GM12878 (cell line): Measurements from ENCODE around the gene NISCH. TPM values are rescaled to one million over a fixed set of nuclear protein-coding genes. Genes with fewer than 3 reads are reported as not detected.

Experiments used
- ATAC-seq: fragments of 200-7000 bp; cut with Tn5 transposase; 3 replicates; pipeline ENCODE4 v1.9.1; 2020; ENCODE audit warnings: mild to moderate bottlenecking, moderate library complexity
- BruUV-seq: library from RNA; stranded (reverse); fragments of 400-500 nt; replicated peaks from 2 replicates; lab custom pipeline; 2021; lab: Mats Ljungman, UMichigan
- CTCF ChIA-PET: fragments of 300-600 bp; sonication (Branson Sonifier 250); formaldehyde crosslinking; extraction: SDS; loops from one replicate; lab custom pipeline; 2021; ENCODE audit warnings: inconsistent platforms; lab: Yijun Ruan, JAX
- POLR2A ChIA-PET: fragments of 350-600 bp; formaldehyde crosslinking; extraction: SDS; loops from one replicate; lab custom pipeline; 2021; ENCODE audit warnings: inconsistent platforms; lab: Charles Lee
- RAD21 ChIA-PET: fragments of 300-600 bp; sonication (Branson Sonifier 250); formaldehyde crosslinking; loops from one replicate; lab custom pipeline; 2023; ENCODE audit warnings: antibody characterized with exemption; ENCODE audit not compliant: unreplicated experiment; lab: Charles Lee
- SMC1A ChIA-PET: fragments of 300-600 bp; sonication (Branson Sonifier 250); formaldehyde crosslinking; loops from one replicate; lab custom pipeline; 2023; ENCODE audit not compliant: unreplicated experiment, uncharacterized antibody; lab: Charles Lee
- DNase-seq: peaks from one replicate; pipeline ENCODE4 v3.0.0-alpha.2; 2011; ENCODE audit warnings: low read depth, low spot score
- FAIRE-seq: peaks from 3 replicates; lab custom pipeline; 2011; peaks lifted over from hg19 to GRCh38; lab: Jason Lieb, UNC
- H2AFZ ChIP-seq: 2 replicates; pipeline ENCODE4 v1.6.0; 2011; ENCODE audit warnings: low read depth, low read length, control low read depth; ENCODE audit not compliant: control insufficient read depth
- H3K27ac ChIP-seq: 2 replicates; pipeline ENCODE4 v1.5.1; 2011; ENCODE audit warnings: control low read depth; ENCODE audit not compliant: control insufficient read depth, insufficient read depth
- H3K27me3 ChIP-seq, 2 experiments: replicated peaks in 1 of 2; 2 replicates each; pipeline versions ENCODE4 v1.6.0 to v1.6.1; 2011; ENCODE audit warnings: low read length in 1 of 2; ENCODE audit not compliant: control insufficient read depth in 2 of 2, insufficient read depth in 2 of 2
- H3K36me3 ChIP-seq, 2 experiments: 2 replicates each; pipeline ENCODE4 v1.5.1; 2011; ENCODE audit warnings: low read length in 1 of 2; ENCODE audit not compliant: control insufficient read depth in 2 of 2, insufficient read depth in 2 of 2
- H3K4me1 ChIP-seq: 2 replicates; pipeline ENCODE4 v1.6.1; 2011; ENCODE audit warnings: mild to moderate bottlenecking, low read length, moderate library complexity, mixed read lengths; ENCODE audit not compliant: control insufficient read depth, insufficient read depth
- H3K4me2 ChIP-seq: 2 replicates; pipeline ENCODE4 v1.6.0; 2011; ENCODE audit warnings: control low read depth; ENCODE audit not compliant: control insufficient read depth, insufficient read depth
- H3K4me3 ChIP-seq: fragments of 200-600 bp; sonication (generic); 2 replicates; pipeline ENCODE4 v1.5.1; 2016
- H3K79me2 ChIP-seq: 2 replicates; pipeline ENCODE4 v1.6.0; 2011; ENCODE audit warnings: low read length; ENCODE audit not compliant: control insufficient read depth, insufficient read depth
- H3K9ac ChIP-seq: 2 replicates; pipeline ENCODE4 v1.8.0; 2011; ENCODE audit warnings: low read length, control low read depth, mixed read lengths; ENCODE audit not compliant: control insufficient read depth, insufficient read depth
- H3K9me3 ChIP-seq: replicated peaks from 3 replicates; pipeline ENCODE4 v1.5.1; 2011; ENCODE audit warnings: mild to moderate bottlenecking, low read length; ENCODE audit not compliant: control insufficient read depth, insufficient read depth
- H4K20me1 ChIP-seq: 2 replicates; pipeline ENCODE4 v1.6.0; 2011; ENCODE audit not compliant: control insufficient read depth, insufficient read depth
- CEBPB ChIP-seq, 2 experiments: fragments of 150-350 bp in 1 of 2; IDR thresholded peaks; 2 replicates each; pipeline ENCODE4 v1.6.1; 2012 to 2014; ENCODE audit warnings: low read depth in 2 of 2, low read length in 2 of 2, borderline replicate concordance in 1 of 2, inconsistent platforms in 1 of 2
- CREB1 ChIP-seq: IDR thresholded peaks from 2 replicates; pipeline ENCODE4 v1.6.1; 2012; ENCODE audit warnings: low read depth, mild to moderate bottlenecking, inconsistent platforms
- GATAD2B ChIP-seq: fragments of 450-650 bp; conservative IDR thresholded peaks from 2 replicates; pipeline ENCODE4 v1.6.1; 2017; ENCODE audit warnings: low read depth, mild to moderate bottlenecking, moderate library complexity
- IKZF2 ChIP-seq, 2 experiments: fragments of 450-650 bp; IDR thresholded peaks; 2 replicates each; pipeline ENCODE4 v1.6.1; 2017; ENCODE audit warnings: mild to moderate bottlenecking in 2 of 2, moderate library complexity in 2 of 2
- MXI1 ChIP-seq: fragments of 150-350 bp; IDR thresholded peaks from 2 replicates; pipeline ENCODE4 v1.6.1; 2011; ENCODE audit warnings: low read depth, mild to moderate bottlenecking, inconsistent platforms, low read length, improper control_type of control experiment
- PBX3 ChIP-seq: IDR thresholded peaks from 2 replicates; pipeline ENCODE4 v1.6.1; 2011; ENCODE audit warnings: mild to moderate bottlenecking, low read depth, low read length, moderate library complexity; ENCODE audit not compliant: insufficient replicate concordance
- RBBP5 ChIP-seq: fragments of 200-600 bp; sonication (generic); conservative IDR thresholded peaks from 2 replicates; pipeline ENCODE4 v1.6.1; 2016
- SIX5 ChIP-seq: IDR thresholded peaks from 2 replicates; pipeline ENCODE4 v1.6.1; 2011; ENCODE audit warnings: mild to moderate bottlenecking, low read depth, low read length, moderate library complexity; ENCODE audit not compliant: severe bottlenecking
- SP1 ChIP-seq: IDR thresholded peaks from one replicate; pipeline ENCODE4 v1.6.1; 2011; ENCODE audit warnings: low read depth, low read length
- SRF ChIP-seq, 2 experiments: IDR thresholded peaks; 2 replicates each; pipeline ENCODE4 v1.6.1; 2011; ENCODE audit warnings: low read depth in 2 of 2, low read length in 2 of 2, mild to moderate bottlenecking in 1 of 2, moderate library complexity in 1 of 2
- ZNF274 ChIP-seq: IDR thresholded peaks from one replicate; pipeline ENCODE4 v1.8.0; 2011; ENCODE audit not compliant: insufficient read length, insufficient read depth
- WGBS: methylation state at CpG from one replicate; pipeline ENCODE4 v1.1.6; 2016; ENCODE audit warnings: low lambda C conversion rate; ENCODE audit not compliant: insufficient replicate concordance, insufficient coverage; ENCODE audit errors: missing lambda C conversion rate; 5-methylcytosine and 5-hydroxymethylcytosine counted together
- in situ Hi-C: fragments of 300-500 bp; cut with MboI; formaldehyde crosslinking; loops from 9 replicates; pipeline ENCODE4 v1.14.3; 2018; ENCODE audit warnings: mixed read lengths
- intact Hi-C: fragments of 100-400 bp; cut with micrococcal nuclease; formaldehyde crosslinking; loops from one replicate; pipeline ENCODE4 v1.14.2; 2022; ENCODE audit not compliant: unreplicated experiment
- polyA plus RNA-seq, 11 experiments: library from polyadenylated mRNA; depleted of rRNA in 4 of 11; unstranded in 6 of 11; stranded (reverse) in 5 of 11; fragments of >200 nt; fragmentation: Nextera tagmentation in 4 of 11; fragmentation: Illumina TruSeq in 1 of 11; extraction: Ambion mirVana in 4 of 11; extraction: Trizol in 1 of 11; gene quantifications; 1 replicate in 1 of 11; 2 replicates in 10 of 11; pipeline versions ENCODE4 v1.2.1 to v1.2.3, GENCODE V29; 2011 to 2016; ENCODE audit warnings: inconsistent platforms in 2 of 11, missing spikeins in 2 of 11, low read depth in 1 of 11
- total RNA-seq, 4 experiments: library from RNA; depleted of rRNA in 3 of 4; stranded (reverse); fragments of >200 nt in 3 of 4; fragmentation: Illumina TruSeq in 1 of 4; extraction: Trizol in 1 of 4; gene quantifications; 2 replicates each; pipeline versions ENCODE4 v1.2.1 to v1.2.3, GENCODE V29; 2013 to 2021
- TF ChIP-seq, protein P1 (sequence below): IDR thresholded peaks from 2 replicates; pipeline ENCODE4 v1.6.1; 2011; ENCODE audit warnings: low read depth, mild to moderate bottlenecking, low read length, moderate library complexity, borderline replicate concordance; ENCODE audit errors: extremely low read depth
- TF ChIP-seq, protein P2 (sequence below): fragments of 450-650 bp; IDR thresholded peaks from 2 replicates; pipeline ENCODE4 v1.6.1; 2016; ENCODE audit warnings: mild to moderate bottlenecking
- TF ChIP-seq, protein P3 (sequence below): IDR thresholded peaks from 2 replicates; pipeline ENCODE4 v1.6.1; 2012; ENCODE audit warnings: low read length, inconsistent platforms
- TF ChIP-seq, protein P4 (sequence below): IDR thresholded peaks from 2 replicates; pipeline ENCODE4 v1.6.1; 2012; ENCODE audit warnings: mild to moderate bottlenecking, low read depth, low read length

Gene NISCH
- total and polyA plus RNA-seq, 10 of the 15 experiments (the other 5 are each of a cell fraction or from before 2014, with no cell fraction given) = 0.76 to 52.5 (median 24.6) TPM

- intact Hi-C loops (no loop called here), in situ Hi-C loops (no loop called here)
- ChIA-PET POLR2A (no interaction called here), CTCF (interaction anchor here (1.0 to 4.2 kb wide), 3 partner anchors 13 to 94 kb away, joined by 3 to 35 read pairs (median 5); partner anchors contain the start of gene SEMA3G), RAD21 (no interaction called here), SMC1A (interaction anchor here (1.1 to 1.2 kb wide), 2 partner anchors 13 to 14 kb away, joined by 3 read pairs; no protein-coding TSS in a partner anchor)
- no peak overlapping the region for H2AFZ ChIP-seq
- FAIRE-seq (no peak), DNase-seq (no peak), ATAC-seq (no peak)
- H3K27ac ChIP-seq = no peak overlapping the region
- H3K4me2 ChIP-seq = no peak overlapping the region
- 43% methylated on average over 10 of the region's 10 CpGs for WGBS
- no peak overlapping the region for H3K9ac ChIP-seq
- no TSS peak for BruUV-seq
- no peaks in the 10 kb centered on the region for H4K20me1 ChIP-seq
- TF ChIP-seq, protein P1, sequence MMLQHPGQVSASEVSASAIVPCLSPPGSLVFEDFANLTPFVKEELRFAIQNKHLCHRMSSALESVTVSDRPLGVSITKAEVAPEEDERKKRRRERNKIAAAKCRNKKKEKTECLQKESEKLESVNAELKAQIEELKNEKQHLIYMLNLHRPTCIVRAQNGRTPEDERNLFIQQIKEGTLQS = no peak
- TF ChIP-seq GATAD2B (no peak), MXI1 (no peak), CEBPB (IDR thresholded peaks at IDR 0.05; ENCODE audit: borderline replicate concordance in 1 of 2, low read depth in 2 of 2, low read length in 2 of 2) (no peak), SRF (IDR thresholded peaks at IDR 0.05; ENCODE audit: low read depth in 2 of 2, low read length in 2 of 2) (no peak), ZNF274 (no peak), CREB1 (no peak), SP1 (no peak), IKZF2 (IDR thresholded peaks at IDR 0.05) (no peak), PBX3 (no peak), SIX5 (no peak), RBBP5 (no peak)
- TF ChIP-seq, protein P2, sequence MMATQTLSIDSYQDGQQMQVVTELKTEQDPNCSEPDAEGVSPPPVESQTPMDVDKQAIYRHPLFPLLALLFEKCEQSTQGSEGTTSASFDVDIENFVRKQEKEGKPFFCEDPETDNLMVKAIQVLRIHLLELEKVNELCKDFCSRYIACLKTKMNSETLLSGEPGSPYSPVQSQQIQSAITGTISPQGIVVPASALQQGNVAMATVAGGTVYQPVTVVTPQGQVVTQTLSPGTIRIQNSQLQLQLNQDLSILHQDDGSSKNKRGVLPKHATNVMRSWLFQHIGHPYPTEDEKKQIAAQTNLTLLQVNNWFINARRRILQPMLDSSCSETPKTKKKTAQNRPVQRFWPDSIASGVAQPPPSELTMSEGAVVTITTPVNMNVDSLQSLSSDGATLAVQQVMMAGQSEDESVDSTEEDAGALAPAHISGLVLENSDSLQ = no peak
- TF ChIP-seq, protein P3, sequence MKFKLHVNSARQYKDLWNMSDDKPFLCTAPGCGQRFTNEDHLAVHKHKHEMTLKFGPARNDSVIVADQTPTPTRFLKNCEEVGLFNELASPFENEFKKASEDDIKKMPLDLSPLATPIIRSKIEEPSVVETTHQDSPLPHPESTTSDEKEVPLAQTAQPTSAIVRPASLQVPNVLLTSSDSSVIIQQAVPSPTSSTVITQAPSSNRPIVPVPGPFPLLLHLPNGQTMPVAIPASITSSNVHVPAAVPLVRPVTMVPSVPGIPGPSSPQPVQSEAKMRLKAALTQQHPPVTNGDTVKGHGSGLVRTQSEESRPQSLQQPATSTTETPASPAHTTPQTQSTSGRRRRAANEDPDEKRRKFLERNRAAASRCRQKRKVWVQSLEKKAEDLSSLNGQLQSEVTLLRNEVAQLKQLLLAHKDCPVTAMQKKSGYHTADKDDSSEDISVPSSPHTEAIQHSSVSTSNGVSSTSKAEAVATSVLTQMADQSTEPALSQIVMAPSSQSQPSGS = no peak
- TF ChIP-seq, protein P4, sequence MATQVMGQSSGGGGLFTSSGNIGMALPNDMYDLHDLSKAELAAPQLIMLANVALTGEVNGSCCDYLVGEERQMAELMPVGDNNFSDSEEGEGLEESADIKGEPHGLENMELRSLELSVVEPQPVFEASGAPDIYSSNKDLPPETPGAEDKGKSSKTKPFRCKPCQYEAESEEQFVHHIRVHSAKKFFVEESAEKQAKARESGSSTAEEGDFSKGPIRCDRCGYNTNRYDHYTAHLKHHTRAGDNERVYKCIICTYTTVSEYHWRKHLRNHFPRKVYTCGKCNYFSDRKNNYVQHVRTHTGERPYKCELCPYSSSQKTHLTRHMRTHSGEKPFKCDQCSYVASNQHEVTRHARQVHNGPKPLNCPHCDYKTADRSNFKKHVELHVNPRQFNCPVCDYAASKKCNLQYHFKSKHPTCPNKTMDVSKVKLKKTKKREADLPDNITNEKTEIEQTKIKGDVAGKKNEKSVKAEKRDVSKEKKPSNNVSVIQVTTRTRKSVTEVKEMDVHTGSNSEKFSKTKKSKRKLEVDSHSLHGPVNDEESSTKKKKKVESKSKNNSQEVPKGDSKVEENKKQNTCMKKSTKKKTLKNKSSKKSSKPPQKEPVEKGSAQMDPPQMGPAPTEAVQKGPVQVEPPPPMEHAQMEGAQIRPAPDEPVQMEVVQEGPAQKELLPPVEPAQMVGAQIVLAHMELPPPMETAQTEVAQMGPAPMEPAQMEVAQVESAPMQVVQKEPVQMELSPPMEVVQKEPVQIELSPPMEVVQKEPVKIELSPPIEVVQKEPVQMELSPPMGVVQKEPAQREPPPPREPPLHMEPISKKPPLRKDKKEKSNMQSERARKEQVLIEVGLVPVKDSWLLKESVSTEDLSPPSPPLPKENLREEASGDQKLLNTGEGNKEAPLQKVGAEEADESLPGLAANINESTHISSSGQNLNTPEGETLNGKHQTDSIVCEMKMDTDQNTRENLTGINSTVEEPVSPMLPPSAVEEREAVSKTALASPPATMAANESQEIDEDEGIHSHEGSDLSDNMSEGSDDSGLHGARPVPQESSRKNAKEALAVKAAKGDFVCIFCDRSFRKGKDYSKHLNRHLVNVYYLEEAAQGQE = no peak
- no peaks in the 10 kb centered on the region for H3K9me3 ChIP-seq
- H3K27me3 ChIP-seq = no peaks in the 10 kb centered on the region
- H3K4me3 ChIP-seq = no peak overlapping the region
- no peaks in the 10 kb centered on the region for H3K36me3 ChIP-seq
- no peaks in the 10 kb centered on the region for H3K4me1 ChIP-seq
- H3K79me2 ChIP-seq = no peaks in the 10 kb centered on the region
Measured at GRCh38 chr3:52433328-52433995, 21.9 kb upstream of the NISCH start.
